ENCODE measurements around the gene SYTL2.

DNA sequence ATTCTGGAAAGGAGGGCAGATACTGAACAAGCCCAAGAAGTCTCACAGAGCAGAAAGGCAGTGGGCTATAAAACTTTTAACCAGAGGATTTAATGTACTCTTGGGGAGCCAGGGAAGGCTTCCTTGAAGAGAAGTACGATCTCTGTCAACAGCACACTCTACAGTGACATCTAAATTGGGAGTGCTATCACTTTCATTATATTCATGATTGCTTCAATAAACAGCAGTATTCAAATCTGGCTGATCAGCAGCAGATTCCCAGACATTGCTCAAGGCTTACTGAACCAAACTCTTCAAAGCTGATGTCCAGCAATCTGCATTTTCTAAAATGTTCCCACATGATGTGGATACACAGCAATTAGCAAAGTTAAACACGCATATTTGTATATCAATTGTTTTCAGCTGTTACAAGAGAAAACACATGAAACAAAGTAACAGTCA lies 44.2 kb downstream of the SYTL2 start:
- TF ChIP-seq EP300 (IDR thresholded peaks at IDR 0.05) (no peak), CTCF (IDR thresholded peaks at IDR 0.05) (no peak)

Data from stomach (tissue), 4 donors.